Smooth muscle cell (in vitro differentiated cells): ENCODE data around the gene CEMIP. TPM values are rescaled to one million over a fixed set of nuclear protein-coding genes. Genes with fewer than 3 reads are reported as not detected.

Experiments
- DNase-seq: peaks from one replicate; lab custom pipeline; 2025; ENCODE audit not compliant: unreplicated experiment; lab: John Stamatoyannopoulos, UW
- H2AFZ ChIP-seq: fragments of 200-600 bp; sonication (generic); 2 replicates; pipeline ENCODE4 v1.6.0; 2016; ENCODE audit warnings: antibody characterized with exemption, low read depth, mild to moderate bottlenecking
- H3F3A ChIP-seq: fragments of 200-600 bp; sonication (generic); 2 replicates; pipeline ENCODE4 v1.6.0; 2017; ENCODE audit warnings: antibody characterized with exemption, low read depth
- H3K27ac ChIP-seq: fragments of 200-600 bp; sonication (generic); 2 replicates; pipeline ENCODE4 v1.5.1; 2016; ENCODE audit warnings: low read depth, mild to moderate bottlenecking
- H3K27me3 ChIP-seq: fragments of 200-600 bp; sonication (generic); 2 replicates; pipeline ENCODE4 v1.6.1; 2016; ENCODE audit warnings: low read depth, mild to moderate bottlenecking
- H3K36me3 ChIP-seq: fragments of 200-600 bp; sonication (generic); 2 replicates; pipeline ENCODE4 v1.5.1; 2016; ENCODE audit warnings: low read depth
- H3K4me1 ChIP-seq: fragments of 200-600 bp; sonication (generic); 2 replicates; pipeline ENCODE4 v1.5.1; 2016; ENCODE audit warnings: low read depth
- H3K4me2 ChIP-seq: fragments of 200-600 bp; sonication (generic); 2 replicates; pipeline ENCODE4 v1.6.0; 2016; ENCODE audit warnings: mild to moderate bottlenecking
- H3K4me3 ChIP-seq: fragments of 200-600 bp; sonication (generic); 2 replicates; pipeline ENCODE4 v1.5.1; 2016; ENCODE audit warnings: mild to moderate bottlenecking
- H3K79me2 ChIP-seq: fragments of 200-600 bp; sonication (generic); 2 replicates; pipeline ENCODE4 v1.6.0; 2016; ENCODE audit warnings: low read depth, mild to moderate bottlenecking
- H3K9ac ChIP-seq: fragments of 200-600 bp; sonication (generic); 2 replicates; pipeline ENCODE4 v1.6.0; 2016; ENCODE audit warnings: low read depth
- H3K9me3 ChIP-seq: fragments of 200-600 bp; sonication (generic); replicated peaks from 2 replicates; pipeline ENCODE4 v1.5.1; 2016; ENCODE audit warnings: low read depth
- H4K20me1 ChIP-seq: fragments of 200-600 bp; sonication (generic); 2 replicates; pipeline ENCODE4 v1.6.0; 2016; ENCODE audit warnings: low read depth
- WGBS: methylation state at CpG from one replicate; pipeline ENCODE4 v1.1.7; 2016; ENCODE audit warnings: low lambda C conversion rate; 5-methylcytosine and 5-hydroxymethylcytosine counted together
- polyA plus RNA-seq: library from polyadenylated mRNA; unstranded; fragments of >200 nt; fragmentation: Nextera tagmentation; extraction: Ambion mirVana; gene quantifications from 2 replicates; pipeline ENCODE4 v1.2.1, GENCODE V29; 2016
- total RNA-seq: library from RNA; depleted of rRNA; stranded (reverse); fragments of >200 nt; gene quantifications from 2 replicates; pipeline ENCODE4 v1.2.3, GENCODE V29; 2014
- TF ChIP-seq, protein P1 (sequence below): fragments of 200-600 bp; sonication (generic); IDR thresholded peaks from 2 replicates; pipeline ENCODE4 v1.5.1; 2017; ENCODE audit warnings: borderline replicate concordance, mild to moderate bottlenecking, antibody characterized with exemption; ENCODE audit not compliant: insufficient read depth, poor library complexity, severe bottlenecking

The CEMIP gene
- total and polyA plus RNA-seq, 2 experiments from 2014 or later = 1.9 TPM

DNA sequence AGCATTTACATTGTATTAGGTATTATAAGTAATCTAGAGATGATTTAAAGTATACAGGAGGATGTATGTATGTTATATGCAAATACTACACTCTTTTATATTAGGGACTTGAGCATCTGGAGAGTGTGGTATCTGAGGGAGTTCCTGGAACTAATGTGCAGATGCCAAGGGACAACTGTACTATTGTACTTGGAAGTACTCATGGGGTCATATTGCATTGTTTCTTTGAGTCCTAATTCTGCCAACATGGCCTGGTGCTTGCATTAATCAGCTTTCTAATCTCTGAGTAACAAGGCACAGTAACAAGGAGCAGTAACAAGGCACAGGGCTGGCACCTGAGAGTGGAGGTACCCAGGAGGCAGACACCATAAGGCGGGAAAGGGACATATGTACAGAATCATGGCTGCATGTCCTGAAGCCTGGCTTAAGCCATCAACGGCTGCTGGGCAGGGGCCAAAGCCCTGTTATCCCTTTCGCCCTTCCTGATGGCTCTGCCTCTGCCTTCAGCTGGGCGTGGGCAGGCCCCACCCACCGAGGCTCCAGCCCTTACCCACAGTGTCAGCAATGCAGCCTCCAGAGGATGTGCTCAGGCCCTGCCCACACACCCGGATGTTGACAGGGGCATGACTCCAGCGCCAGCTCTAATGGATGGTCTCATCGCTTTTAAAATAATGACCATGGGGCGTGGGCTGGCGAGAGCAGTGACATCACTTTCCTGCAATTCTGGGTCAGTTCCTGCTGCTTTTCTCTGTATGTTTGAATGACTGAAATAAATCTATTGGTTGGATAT lies 22.9 kb downstream of the CEMIP start:
- Histone ChIP-seq H3F3A (no peaks in the 10 kb centered on the region), H2AFZ (no peak overlapping the region), H3K27me3 (no peaks in the 10 kb centered on the region), H3K27ac (no peak overlapping the region), H3K4me1 (no peaks in the 10 kb centered on the region), H3K79me2 (no peaks in the 10 kb centered on the region), H3K9ac (no peak overlapping the region), H4K20me1 (no peaks in the 10 kb centered on the region), H3K36me3 (no peaks in the 10 kb centered on the region), H3K4me3 (no peak overlapping the region), H3K9me3 (no peaks in the 10 kb centered on the region), H3K4me2 (no peak overlapping the region)
- WGBS = 77% methylated on average over 10 of the region's 10 CpGs
- no peak for DNase-seq
- TF ChIP-seq, protein P1, sequence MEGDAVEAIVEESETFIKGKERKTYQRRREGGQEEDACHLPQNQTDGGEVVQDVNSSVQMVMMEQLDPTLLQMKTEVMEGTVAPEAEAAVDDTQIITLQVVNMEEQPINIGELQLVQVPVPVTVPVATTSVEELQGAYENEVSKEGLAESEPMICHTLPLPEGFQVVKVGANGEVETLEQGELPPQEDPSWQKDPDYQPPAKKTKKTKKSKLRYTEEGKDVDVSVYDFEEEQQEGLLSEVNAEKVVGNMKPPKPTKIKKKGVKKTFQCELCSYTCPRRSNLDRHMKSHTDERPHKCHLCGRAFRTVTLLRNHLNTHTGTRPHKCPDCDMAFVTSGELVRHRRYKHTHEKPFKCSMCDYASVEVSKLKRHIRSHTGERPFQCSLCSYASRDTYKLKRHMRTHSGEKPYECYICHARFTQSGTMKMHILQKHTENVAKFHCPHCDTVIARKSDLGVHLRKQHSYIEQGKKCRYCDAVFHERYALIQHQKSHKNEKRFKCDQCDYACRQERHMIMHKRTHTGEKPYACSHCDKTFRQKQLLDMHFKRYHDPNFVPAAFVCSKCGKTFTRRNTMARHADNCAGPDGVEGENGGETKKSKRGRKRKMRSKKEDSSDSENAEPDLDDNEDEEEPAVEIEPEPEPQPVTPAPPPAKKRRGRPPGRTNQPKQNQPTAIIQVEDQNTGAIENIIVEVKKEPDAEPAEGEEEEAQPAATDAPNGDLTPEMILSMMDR = no peak

DNA sequence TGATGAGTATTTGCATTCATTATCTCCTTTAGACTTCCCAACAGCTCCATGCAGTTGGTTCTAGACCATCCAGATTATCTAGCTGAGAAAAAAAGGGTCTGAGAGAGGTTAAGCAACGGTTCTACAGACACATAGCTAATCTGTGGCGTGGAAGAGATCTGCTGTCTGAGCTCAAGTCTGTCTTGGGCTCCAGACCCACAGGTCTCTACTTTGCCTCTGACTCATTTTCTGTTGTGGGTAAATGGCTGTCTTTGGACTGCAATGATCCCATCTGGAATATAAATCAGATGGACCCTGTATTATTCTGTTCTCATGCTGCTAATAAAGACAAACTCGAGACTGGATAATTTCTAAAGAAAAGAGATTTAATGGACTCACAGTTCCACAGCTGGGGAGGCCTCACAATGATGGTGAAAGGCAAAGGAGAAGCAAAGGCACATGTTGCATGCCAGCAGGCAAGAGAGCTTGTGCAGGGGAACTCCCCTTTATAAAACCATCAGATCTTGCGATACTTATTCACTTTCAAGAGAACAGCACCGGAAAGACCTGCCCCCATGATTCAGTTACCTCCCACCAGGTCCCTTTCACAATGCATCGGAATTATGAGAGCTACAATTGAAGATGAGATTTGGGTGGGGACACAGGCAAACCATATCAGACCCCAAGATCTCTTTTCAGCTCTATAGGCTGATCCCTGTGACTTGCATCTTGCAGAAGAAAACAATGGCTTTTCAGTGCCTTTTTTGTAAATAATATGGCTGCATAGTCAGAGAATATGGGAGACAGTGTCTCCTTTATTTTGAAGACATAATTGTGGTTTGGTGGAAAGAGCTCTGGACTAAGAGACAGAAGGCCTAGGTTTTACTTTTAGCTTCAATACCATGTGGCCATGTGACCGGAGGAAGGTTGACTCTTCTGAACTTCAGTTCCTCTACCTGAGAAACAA lies 24.7 kb downstream of the CEMIP start:
- Histone ChIP-seq H3K4me1 (no peaks in the 10 kb centered on the region), H3K36me3 (no peaks in the 10 kb centered on the region), H3K9me3 (no peaks in the 10 kb centered on the region), H3K27me3 (no peaks in the 10 kb centered on the region), H4K20me1 (no peaks in the 10 kb centered on the region), H3K4me3 (no peak overlapping the region), H3K4me2 (no peak overlapping the region), H3K79me2 (no peaks in the 10 kb centered on the region), H3K27ac (peak overlapping the region; percentile 33), H3F3A (no peaks in the 10 kb centered on the region), H3K9ac (no peak overlapping the region), H2AFZ (no peak overlapping the region)
- 75% methylated on average over 7 of the region's 7 CpGs for WGBS
- no peak for DNase-seq
- TF ChIP-seq, protein P1 = no peak

DNA sequence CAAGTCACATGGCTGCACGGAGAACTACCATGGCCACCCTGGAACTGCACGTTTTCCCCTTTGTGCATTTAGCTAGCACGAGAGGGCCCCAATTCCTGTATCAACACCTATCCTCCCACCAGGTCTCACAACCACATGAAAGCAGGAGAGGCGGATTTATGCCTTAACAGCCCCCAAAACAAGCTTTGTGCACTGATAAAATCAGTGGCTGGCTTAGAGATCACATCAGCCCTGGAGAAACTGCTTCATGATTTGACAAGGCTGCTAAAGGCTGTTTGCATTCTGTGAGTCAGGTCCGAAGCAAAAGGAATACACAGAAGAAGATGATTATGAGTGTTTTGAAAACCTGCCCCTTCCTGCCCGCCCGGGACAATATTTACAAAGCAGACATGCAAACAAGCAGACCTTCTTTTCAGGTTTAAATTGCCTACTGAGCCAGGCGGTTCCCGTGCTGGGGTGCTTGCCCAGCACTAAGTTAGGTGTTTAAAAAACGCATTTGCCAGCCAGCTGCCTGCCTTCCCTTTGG lies 25.9 kb downstream of the CEMIP start:
- no peak overlapping the region for H3K9ac ChIP-seq

More for the DNA sequence above, 25.9 kb downstream of the CEMIP start:
- Histone ChIP-seq H3K27me3 (no peaks in the 10 kb centered on the region), H3K4me1 (no peaks in the 10 kb centered on the region), H3F3A (no peaks in the 10 kb centered on the region), H3K4me3 (no peak overlapping the region), H3K9me3 (no peaks in the 10 kb centered on the region), H3K79me2 (no peaks in the 10 kb centered on the region), H3K27ac (no peak overlapping the region), H3K4me2 (peak overlapping the region; percentile 53), H3K36me3 (no peaks in the 10 kb centered on the region), H2AFZ (no peak overlapping the region), H4K20me1 (no peaks in the 10 kb centered on the region)
- WGBS = 20% methylated on average over 10 of the region's 10 CpGs
- no peak for DNase-seq
- TF ChIP-seq, protein P1 = no peak
